Stimulated activated CD4-positive, alpha-beta T cell treated with anti-CD3 and anti-CD28 coated beads, TNF-alpha, amount 100 ng/mL, for 24 hours (primary cell): ENCODE data around the gene ITSN2.
"Not testable (repeated sequence)": the region's sequence is repeated elsewhere in the genome, so short reads cannot be mapped to it uniquely, and the experiment has no call there.

ENCODE experiments used
- DNase-seq, 3 experiments: peaks; one replicate each; pipeline ENCODE4 v3.0.0-alpha.2; 2020; ENCODE audit warnings: low read depth in 3 of 3

ITSN2 gene

DNA sequence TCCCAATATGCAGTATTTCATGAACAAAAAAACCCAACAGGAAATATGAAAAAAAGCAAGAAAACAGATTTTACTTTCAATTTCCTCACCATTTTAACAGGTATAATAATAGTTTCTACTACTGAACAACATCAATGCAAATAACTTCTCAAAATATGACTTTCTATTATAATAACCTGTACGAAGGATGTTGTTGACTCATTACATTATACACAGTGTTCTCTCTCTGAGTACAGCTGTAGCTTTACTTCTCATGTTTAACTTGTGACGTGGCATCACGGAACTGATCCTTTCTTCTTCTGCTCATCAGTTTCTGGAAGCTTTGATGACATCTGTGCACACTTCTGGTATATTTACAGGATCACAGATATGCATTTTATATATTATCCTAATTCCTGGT, 145.5 kb downstream of the ITSN2 start:
- no peak for DNase-seq

DNA sequence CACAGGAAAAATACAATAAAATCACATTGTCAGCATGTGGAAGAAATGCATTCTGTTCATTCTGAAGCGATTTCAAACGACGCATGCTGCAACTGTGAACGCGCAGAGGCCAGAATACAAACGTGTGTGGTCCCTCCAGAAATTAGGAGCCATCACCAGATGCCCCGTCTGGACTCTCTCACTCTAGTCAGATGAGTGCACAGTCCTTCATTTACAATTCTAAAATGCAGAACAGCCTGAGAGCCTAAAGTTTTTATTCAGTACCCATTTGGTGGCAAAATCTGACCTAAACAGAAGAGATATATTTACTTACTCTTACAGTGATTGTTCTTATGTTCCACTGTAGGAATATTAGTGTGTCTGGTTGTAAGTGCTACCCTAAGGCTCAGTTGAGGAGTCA, 148.9 kb downstream of the ITSN2 start:
- no peak for DNase-seq

DNA sequence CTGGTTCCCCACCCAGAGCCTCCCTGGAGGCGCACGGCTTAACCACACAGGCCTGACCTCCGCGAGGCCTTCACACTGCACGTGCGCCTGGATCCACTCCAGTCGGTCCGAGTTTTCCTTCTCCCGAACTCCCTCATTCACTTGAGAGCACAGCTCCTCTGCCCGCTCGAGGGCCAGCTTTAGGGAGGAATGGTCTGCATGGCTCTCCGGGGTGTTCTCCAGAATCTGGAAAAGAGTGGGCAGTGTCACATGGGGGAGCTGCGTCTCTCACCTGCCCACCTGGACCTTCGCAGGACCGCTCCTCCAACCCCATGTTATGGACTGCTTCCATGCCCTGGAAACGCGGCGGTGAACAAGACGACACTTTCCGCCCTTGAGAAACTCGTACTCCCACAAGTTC, 149.6 kb downstream of the ITSN2 start:
- DNase-seq, result no peak

DNA sequence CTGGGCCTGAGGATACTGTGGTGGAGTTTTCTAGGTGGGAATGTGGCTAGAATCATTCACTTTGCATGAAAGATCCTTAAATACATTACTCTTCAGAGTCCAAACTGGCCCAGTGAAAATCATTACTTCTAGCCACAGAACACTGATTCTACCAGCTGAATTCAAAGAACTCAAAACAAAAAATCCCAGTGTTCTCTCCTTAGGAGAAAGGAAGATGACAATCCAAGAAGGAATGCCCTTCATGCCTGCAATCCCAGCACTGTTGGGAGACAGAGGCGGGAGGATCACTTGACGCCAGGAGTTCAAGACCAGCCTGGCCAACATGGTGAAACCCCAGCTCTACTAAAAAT, 150.3 kb downstream of the ITSN2 start:
- no peak for DNase-seq

DNA sequence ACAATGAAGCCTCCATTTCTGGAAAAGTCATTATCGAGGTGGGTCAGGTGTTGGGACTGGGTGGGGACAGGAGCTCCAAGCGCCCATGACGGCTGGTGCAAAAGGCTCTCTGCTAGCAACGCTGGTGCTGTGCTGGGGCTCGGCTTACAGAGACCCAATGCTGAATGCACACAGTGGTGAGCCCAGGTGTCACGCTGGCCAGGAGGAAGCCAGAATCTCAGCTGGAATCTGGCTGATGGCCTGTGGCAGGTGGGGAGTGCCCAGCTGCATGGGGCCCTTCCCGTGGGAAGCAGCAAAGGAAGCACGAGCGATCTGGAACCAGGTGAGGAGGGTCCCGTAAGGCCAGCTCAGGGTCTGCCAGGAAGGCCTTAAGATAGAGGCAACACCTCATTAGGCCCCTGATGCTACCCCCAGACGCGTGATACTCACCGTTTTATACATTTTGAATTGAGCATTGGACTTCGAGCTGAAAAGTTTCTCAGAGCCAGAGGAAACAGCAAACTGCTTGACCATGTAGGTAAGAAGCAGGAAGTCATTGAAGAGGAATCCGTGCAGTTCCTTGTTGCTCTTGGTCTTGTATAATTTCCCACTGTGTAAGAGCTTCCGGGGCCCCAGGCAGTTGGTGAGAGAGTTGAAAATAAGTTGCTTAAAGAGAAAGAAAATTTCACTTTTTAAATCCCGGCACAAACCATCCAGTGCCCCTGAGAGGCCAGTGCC, 150.8 kb downstream of the ITSN2 start:
- DNase-seq, result no peak

DNA sequence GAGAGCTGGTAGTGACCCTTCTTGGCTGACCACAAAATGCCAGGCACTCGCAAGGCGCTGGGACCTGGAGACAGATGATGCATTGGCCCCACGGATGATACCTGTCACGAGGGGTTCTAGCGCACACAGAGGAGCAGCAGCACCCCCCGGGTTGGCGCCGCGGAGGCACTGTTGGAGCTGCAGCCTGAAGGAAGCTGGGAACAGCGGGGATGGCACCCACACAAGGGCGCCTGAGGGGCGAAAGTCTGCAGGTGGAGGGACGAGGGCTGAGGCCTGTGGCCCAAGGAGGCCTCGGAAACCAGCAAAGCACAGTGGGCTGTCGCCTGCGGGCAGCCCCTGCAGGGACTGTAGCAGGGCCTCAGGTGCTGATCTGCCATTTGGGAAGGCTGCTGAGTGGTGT, 151.8 kb downstream of the ITSN2 start:
- no peak for DNase-seq

DNA sequence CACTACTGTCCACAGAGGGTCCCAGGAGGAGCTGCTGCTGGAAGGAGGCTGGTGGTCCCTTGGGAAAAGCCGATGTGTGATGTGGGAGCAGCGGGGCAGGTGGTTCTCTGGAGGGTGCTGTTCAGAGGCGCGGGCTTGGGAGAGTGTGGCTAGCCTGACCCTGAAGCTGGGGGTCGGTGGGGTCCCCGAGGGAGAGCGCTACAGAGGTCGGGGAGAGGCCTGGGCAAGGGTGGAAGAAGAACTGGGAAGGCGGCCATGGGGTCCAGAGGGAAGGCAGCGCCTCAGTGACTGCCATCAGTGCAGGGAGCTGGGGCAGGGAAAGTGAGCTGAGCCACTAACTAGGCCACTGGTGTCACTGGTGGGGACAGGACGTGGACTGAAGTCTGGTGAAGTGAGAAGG, 153.0 kb downstream of the ITSN2 start:
- no peak for DNase-seq

DNA sequence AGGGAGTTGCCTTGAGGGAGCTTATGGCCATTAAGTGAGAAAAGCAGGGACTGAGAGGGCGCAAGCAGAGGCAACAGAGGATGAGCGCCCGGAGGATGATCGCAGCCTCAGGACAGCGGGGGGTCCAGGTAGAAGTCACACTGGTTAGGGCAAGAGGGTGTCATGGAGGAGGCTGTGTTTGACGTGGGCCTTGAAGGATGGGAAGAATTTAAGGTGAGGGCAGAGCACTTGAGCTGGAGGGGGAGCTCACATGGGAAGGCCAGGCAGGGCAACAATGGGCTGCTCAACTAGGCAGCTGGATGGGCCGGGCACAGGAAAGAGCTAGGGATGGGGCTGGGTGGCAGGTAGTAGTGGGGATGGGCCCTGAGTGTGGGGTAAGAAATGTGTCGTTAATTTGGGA, 153.6 kb downstream of the ITSN2 start:
- no peak for DNase-seq

DNA sequence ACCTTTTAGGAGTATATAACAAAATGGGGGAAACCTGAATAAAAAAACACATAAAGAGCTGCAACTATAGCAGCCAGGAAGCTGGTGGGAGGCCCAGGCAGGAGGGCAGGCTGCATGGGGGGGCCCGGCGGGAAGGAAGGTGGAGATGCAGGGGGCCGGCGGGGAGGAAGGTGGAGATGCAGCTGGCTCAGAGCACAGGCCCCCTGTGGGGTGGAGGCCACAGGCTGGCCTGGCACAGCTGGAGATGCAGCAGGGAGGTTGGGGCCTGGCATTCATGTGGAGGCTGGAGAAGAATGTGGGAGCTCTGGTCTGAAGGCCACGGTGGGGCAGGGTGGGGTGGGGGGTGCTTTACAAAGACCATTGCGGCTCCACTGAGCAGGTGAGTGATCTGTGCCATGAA, 154.1 kb downstream of the ITSN2 start:
- DNase-seq, result no peak

DNA sequence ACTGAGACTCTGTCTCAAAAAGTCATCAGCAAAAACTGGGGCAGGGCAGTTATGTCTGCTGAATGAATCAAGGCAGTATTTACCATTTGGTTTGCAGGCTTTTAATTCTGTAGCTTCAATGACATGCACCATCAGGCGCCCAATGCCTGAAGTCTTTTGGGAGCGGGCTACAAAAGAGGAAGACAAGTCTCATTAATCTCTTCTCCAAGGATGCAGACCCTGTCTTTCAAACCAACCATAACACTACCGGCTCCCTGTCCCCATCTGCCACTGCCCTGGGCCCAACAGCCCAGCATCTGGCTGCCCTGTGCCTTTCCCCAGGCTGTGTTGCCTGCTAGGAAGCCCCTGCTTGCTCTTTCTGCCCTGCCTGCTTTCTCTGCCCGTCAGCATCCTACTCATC, 155.2 kb downstream of the ITSN2 start:
- DNase-seq, result no peak

DNA sequence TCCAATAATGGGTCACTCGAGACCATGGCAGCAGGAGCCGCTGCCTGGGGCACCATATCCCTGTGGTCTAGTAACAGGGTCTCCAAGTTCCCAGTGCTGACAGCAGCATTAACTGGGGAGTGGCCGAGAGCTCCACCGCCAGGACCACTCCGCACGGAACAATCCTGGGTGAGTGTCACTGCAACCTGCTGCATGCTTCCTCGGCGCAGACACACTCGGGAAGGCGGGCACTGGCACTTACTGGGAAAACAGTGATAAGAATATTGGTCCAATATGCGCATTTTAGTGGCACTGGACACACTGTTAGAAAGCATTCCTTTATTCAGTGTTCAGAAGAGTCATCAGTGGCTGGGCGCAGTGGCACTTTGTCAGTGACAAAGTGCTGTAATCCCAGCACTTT, 155.8 kb downstream of the ITSN2 start:
- DNase-seq, result no peak

DNA sequence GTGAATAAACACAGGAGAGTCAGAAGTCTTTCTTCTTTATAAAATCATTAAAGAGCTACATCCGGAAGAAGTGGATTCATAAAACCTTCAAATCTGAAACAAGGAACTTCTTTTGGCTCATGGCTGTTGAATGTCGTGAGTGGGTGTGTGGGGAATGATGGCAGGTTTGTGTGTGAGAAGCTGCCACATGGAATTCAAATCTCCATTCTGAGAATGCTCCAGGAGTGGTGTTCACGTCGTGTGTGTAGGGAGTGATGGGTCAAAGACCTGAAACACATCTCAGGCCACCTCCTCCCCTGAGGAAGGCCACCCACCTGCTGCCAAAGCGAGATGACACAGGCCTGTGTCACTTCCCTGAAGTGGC, 156.6 kb downstream of the ITSN2 start:
- no peak for DNase-seq

DNA sequence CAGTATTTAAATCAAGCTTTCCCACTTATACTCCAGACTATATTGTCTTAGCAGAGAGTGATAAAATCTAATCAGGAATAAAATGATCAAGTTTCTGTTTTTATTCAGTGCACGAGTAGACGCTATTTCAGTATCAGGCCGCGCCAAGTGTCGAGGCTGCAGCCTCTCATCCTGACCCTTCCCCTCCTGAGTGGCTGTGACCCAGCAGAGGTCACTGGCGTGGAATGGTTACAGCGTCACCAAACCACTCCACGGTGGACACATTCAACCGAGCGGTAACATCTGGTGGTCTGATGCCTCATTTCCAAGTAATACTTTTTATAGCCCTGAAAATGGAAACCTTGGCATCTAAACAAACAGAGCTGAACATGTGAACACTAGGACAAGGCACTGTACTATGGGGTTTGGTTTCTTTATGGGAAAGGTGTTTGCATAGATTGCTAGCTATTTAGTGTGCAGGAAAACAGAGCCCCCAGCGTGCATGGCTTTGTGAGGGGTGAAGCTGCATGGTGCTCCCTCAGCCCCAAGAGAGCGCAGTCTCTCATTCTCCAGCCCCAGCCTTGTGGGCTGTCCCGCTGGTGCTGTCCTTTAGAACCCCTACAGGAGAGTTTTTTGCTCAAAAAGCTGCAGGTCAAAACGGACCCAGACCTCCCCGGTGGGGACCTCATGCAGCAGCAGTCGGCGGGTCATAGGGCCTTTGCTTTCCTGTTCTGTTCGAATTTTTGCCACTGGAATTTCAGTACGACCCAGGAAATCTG, 157.1 kb downstream of the ITSN2 start:
- no peak for DNase-seq

DNA sequence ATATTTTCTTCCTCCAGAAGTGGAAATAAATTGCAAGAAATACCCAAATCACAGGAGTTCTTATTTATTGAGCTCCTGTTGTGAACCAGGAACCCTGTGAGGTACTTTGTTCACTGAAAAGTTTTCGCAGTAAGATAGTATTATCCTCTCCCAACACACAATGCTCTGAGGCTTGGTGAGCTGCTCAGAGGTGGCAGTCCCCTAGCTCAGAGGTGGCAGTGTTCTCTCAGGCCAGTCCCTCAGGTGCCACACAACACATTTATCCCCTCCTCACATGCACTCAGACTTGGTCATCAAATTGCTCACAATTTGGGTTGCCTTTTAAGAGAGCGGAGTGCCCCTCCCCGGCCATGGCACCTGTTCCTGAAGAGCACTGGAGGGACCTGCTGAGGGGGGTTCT, 159.5 kb downstream of the ITSN2 start:
- no peak for DNase-seq

DNA sequence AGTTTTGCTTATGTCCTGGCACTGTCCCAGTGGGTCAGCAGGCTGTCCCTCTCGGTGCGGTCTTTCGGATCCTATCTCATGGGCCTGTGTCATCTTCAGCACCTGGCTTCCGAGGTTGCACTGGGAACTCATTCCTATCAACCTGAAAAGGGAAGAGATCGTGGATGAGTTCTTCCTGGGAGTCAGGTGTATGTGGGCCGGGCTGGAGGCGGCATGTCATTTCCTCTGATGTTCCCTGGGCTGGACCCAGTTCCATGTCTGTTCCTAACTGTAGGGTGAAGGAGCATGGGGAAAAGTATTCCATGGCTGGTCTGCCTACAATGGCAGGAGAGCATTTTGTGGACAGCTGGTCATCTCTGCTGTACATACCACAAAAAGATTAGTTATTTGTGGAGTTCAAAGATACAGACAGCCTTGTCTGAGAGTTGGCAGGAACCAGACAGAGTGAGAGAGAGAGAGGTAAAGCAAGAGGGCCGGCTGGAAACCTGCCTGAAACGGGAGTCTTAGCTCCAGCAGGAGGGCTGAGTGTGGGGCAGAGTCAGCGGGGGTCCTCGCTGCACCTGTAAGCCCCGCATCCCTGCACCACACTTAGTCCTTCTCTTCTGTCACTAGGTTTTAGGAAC, 160.3 kb downstream of the ITSN2 start:
- no peak for DNase-seq

DNA sequence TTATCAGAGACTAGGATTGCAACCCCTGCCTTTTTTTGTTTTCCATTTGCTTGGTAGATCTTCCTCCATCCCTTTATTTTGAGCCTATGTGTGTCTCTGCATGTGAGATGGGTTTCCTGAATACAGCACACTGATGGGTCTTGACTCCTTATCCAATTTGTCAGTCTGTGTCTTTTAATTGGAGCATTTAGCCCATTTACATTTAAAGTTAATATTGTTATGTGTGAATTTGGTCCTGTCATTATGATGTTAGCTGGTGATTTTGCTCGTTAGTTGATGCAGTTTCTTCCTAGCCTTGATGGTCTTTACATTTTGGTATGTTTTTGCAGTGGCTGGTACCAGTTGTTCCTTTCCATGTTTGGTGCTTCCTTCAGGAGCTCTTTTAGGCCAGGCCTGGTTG, 163.1 kb downstream of the ITSN2 start:
- not testable (repeated sequence) for DNase-seq

DNA sequence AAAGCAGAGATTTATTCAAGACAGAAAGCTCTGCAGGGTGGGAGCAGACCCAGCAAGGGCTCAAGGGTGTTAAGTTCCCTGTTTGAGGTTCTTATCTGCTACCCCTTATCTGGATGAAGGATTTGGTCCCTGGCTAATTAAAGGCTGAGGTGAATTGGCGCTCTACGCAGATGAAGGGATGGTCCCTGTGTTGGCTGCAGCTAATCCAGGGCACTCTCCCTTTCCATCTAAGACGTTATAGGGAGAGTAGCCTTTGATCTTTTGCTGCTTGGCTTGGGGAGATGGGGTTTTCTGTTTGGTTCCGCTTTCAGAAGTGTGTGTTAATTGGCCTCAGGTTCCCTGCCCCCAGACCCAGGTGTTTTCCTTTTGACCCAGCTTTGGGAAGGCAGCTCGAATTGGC, 168.5 kb downstream of the ITSN2 start:
- no peak for DNase-seq

DNA sequence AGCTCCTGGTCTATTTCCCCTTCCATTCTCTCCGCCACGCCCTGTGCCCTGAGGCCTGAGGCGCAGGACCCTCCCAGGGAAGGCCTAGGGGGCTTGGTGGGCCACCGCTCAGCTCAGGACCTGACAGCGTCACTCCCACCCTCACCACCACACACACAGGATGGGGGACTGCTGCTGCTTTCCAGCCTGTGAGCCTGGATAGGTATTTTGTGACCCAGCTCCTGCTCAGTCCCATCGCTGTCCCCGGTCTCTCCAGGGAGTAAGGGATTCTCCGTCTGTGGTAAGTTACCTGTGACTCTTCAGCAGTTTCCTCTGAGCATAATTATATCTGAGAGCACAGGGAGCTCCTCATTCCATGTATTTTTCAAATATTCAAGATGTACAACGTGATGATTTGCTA, 169.2 kb downstream of the ITSN2 start:
- DNase-seq, result no peak

DNA sequence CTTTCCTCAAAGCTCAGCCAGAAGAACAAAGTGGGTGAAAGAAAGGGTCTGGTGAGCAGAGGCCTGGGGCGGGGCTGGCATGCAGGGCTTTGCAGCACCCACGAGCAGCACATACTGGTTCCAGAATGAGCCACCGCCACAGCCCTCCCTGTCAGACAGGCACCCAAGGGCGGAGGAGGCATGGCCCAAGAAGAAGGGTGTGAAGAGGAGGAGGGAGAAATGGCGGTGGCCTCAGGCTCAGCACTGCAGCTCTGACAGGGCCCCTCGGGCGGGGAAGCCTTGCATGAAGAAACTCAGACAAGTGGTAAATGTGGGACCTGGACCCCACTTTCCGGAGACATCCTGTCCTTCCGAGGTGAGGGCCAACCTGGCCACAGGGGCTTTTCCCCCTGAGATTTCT, 169.8 kb downstream of the ITSN2 start:
- DNase-seq, result no peak

DNA sequence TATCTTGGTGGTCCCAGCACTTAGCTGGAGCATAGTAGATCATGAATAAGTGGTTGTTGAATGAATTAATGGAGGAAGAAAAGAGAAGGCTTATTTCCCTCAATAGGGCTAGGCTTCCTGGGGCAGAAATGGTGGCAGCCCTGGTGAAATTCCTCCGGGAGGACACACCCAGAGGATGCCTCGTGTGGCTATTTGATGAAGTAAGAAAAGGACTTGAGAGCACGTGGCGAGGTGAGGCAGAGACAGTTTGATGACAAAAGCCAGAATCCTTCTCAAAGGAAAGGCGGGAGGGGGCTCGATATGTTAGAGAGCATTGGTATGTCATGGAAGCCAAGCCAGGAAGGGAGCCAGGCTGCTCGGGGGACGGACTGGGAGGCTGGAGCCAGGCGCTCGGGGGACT, 170.8 kb downstream of the ITSN2 start:
- no peak for DNase-seq

DNA sequence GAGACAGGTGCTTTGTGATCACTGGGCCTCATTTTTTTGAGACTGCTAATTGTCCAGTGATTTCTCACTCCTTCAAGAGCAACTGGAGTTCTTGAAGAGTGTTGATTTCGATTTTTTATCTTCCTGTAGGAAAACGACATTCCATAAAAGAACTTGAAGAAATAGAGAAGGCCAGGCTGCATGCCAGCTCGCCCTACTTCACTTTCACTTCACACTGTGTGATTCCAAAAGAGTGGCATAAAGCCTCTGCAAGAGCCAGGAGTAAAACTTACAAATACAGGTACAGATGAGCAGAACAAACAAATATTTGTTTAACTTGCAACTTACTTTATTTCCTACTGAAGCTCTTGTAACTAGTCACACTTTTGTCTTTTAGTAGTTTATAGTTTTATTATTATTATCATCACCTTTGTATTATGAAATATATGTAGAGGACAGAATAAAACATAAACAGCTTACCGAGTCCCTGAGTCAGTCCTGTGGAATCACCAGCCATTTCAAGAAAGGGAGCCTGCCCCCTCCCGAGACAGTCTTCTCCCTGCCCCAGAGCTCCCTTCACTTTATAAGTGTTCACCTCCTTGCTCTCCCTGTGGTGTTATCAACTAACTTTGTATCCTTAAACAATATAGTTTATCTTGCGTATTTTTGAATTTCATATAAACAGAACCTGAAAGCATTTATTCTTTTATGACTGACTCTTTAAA, 176.8 kb downstream of the ITSN2 start:
- DNase-seq, result no peak

DNA sequence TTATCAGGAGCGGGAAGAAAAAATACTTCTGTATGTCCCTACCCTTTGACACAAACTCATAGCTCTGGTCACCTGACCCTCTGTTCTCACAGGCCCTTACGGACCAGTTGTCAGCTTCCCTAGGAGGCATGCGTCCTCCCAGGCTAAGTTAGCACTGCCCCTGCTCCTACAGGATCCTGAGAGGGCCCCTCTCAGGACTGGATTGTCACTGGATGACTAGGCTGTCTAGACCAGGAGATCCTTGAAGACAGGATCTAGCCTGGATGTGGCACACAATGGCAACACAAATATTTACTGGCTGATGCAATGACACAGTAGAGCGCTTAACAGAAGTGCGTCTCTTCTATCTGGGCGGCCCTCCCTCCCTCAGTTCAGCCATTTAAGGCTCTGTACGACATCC, 177.8 kb downstream of the ITSN2 start:
- no peak for DNase-seq

DNA sequence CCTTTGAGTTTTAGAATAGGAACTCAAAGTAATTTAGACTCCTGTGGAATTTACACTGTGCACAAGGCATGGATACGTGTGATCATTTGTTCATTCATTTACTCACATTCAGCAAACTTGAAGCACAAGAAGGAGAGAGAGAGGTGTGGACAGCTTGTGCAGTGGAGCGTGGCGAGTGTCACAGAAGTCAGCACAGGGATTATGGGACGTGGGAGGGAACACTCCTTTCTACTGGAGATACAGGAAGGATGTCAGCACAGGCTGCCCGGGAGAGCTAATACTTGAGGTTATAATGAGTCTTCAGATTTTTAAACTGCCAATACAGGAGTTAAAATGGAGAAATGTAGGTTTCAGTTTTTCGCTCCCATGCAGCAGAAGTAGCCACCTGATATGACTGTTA, 178.5 kb downstream of the ITSN2 start:
- DNase-seq, result no peak
